Activated naive CD4-positive, alpha-beta T cell treated with anti-CD3 and anti-CD28 coated beads, Interleukin-2, amount 50 U/mL, for 72 hours (primary cell): ENCODE data around the gene TTC28. TPM values are rescaled to one million over a fixed set of nuclear protein-coding genes. Genes with fewer than 3 reads are reported as not detected.

Experiments used
- ATAC-seq, 2 donors: fragments of 150-1000 bp; cut with Tn5 transposase; 2 replicates each; pipeline ENCODE4 v1.10.0; 2021; ENCODE audit warnings: mild to moderate bottlenecking in 2 of 2, moderate library complexity in 2 of 2
- DNase-seq, 2 donors: peaks; one replicate each; pipeline ENCODE4 v3.0.0; 2021 to 2022; ENCODE audit warnings: low spot score in 2 of 2
- H3K27ac Mint-ChIP-seq, 2 donors: one replicate each; pipeline ENCODE4 v1.8.0; 2022; ENCODE audit warnings: mild to moderate bottlenecking in 2 of 2, mixed read lengths in 2 of 2
- H3K36me3 Mint-ChIP-seq, 2 donors: one replicate each; pipeline ENCODE4 v1.8.0; 2022; ENCODE audit warnings: mixed read lengths in 2 of 2
- H3K9me3 Mint-ChIP-seq, 2 donors: one replicate each; pipeline ENCODE4 v1.8.0; 2022; ENCODE audit warnings: mixed read lengths in 2 of 2
- total RNA-seq, 2 donors: library from RNA; stranded (reverse); gene quantifications; one replicate each; pipeline ENCODE4 v1.2.3, GENCODE V29; 2022

Gene TTC28
- total RNA-seq, 2 donors from 2014 or later: 0.66 to 8.5 TPM

DNA sequence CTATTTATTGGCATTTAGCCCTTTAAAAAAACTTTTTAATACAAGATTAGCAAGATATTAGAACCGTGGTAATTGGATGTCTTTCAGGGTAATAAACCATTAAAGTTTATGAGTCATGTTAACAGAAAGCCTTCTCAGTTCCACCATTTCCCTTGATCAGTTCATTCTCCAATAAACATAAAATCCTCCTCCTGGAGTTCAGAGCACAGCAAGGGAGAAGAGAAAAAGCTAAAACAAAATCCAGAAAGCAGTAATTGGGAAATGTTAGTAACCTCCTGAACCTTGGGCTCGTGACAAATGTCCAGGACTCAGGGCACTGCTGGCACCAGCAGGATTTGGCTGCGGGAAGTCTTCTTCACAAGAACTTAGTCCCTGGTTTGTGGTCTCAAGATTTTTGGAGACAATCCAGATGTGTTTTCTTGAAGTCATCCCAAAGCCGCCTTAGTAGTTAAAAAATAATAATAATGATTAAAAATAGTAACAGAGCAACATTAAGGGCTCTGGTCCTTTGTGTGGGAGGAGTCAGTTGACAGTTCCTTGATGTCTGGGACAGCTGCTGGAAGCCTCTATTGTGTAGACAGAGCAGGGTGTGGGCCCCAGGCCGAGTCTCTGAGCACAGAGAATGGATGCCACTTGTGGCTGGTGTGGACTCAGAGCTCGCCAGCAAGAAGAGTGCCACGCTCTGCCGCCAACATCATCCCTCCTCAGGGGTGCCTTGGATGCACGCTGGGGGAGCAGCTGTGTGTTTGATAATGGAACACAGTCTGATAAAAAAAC is 717.2 kb downstream of the TTC28 start:
- no peak overlapping the region for H3K27ac Mint-ChIP-seq
- no peak for DNase-seq
- H3K36me3 Mint-ChIP-seq: no peaks in the 10 kb centered on the region
- ATAC-seq: no peak
- no peaks in the 10 kb centered on the region for H3K9me3 Mint-ChIP-seq

DNA sequence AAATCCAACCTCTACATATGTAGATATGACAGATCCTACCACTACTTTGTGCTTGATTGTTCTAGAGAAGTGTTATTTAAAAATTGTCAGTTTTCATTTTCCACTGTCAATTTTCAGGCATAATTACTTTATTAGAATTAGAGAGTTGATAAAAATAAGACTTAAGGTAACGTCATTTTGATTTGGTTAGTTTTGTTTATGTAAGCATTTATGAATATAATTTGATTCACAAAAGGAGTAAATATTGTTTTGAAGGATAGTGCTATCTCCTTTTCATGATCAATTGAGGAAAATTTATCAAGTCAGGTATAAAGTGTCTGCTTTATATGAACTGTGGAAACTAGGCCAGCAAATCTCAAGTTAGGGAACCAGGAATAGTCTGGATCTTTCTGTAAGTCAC is 718.0 kb downstream of the TTC28 start:
- Mint-ChIP-seq H3K27ac (no peak overlapping the region), H3K9me3 (no peaks in the 10 kb centered on the region), H3K36me3 (no peaks in the 10 kb centered on the region)
- DNase-seq (no peak), ATAC-seq (no peak)

DNA sequence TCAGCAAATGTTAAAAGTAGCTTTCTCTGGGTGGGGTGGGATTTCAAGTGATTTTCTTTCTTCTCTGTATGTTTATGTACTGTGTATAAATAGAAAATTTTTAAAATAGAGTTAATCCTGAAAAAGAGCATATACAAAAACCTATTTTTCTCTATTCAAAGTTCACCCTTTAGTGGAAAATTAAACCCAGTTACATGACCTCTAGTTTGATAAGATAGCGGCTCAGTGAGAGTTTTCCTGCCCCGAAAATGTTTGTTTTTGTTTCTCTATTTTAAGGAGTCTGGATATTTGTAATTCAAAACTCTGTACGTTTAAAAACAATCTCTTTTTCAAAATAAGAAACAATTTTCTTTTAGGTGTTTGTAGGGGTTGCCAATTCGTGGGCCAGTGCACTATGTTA is 718.5 kb downstream of the TTC28 start:
- no peaks in the 10 kb centered on the region for H3K36me3 Mint-ChIP-seq
- H3K27ac Mint-ChIP-seq: no peak overlapping the region
- H3K9me3 Mint-ChIP-seq: no peaks in the 10 kb centered on the region
- DNase-seq: no peak
- no peak for ATAC-seq

DNA sequence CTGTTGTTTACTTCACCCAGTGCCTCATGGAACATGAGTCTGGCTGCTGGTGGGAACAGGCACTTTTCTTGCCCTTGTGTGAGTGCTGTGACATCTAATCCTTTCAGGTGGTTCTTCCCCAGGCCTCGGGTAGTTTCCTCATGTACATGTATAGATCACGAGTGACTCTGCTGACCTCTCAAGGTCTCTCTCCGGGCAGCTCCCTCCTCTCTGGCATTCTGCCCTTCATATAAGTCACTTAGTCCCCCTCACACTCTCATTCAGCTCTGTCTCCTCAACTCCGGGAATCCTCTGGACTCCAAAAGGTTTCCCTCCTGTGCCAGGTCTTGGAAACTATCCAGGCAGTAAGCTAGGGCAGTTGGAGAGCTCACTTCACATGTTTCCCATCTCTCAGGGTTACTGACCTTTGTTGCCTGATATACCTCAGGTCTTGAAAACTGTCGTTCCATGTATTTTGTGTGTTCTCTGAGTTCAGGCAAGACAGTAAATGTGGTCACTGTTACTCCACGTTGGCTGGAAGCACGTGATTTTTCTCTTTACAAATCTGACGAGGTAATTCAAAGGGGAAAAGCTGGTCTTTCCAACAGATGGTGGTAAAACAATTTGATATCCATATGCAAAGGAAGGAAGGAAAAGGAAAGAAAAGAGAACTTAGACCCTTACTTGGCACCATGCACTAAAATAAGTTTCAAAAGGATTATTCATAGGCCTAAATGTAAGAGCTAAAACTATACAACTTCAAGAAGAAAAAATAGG is 720.1 kb downstream of the TTC28 start:
- H3K9me3 Mint-ChIP-seq: no peaks in the 10 kb centered on the region
- DNase-seq: no peak
- ATAC-seq: no peak
- H3K27ac Mint-ChIP-seq: no peak overlapping the region
- no peaks in the 10 kb centered on the region for H3K36me3 Mint-ChIP-seq

DNA sequence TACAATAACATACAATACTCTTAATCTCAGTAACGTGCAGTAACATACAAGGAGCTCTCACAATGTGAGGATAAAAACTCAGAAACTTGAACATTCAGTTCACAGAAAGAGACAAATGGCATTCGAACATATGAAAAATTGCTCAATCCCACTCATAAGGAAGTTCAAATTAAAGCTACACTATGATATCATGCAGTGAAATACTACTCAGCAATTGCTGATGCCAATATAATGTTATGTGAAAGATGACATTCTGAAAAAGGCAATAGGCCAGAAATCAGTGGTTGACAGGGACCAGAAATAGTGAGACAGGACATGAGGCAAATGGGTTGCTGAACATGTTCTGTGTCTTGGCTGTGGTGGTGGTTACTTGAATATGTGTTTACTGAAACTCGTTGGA is 726.9 kb downstream of the TTC28 start:
- peaks cover 0 to under 1% of the 10 kb centered on the region in 2 donors for H3K36me3 Mint-ChIP-seq
- no peak for DNase-seq

DNA sequence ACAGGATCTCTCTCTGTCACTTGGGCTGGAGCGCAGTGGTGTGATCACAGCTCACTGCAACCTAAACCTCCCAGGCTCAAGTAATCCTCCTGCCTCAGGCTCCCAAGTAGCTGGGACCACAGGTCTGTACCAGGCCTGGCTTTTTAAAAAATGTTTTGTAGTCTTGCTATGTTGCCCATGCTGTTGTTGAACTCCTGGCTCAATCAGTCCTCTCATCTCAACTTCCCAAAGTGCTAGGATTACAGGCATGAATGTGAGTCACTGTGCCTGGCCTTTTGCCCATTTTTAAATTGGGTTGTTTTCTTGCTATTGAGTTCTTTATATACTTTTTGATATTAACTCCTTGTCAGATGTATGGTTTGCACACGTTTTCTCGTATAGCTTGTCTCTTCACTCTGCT is 727.5 kb downstream of the TTC28 start:
- no peak for DNase-seq
- H3K9me3 Mint-ChIP-seq: no peaks in the 10 kb centered on the region
- no peak overlapping the region for H3K27ac Mint-ChIP-seq
- ATAC-seq: no peak
- peaks cover 0 to 7% of the 10 kb centered on the region in 2 donors for H3K36me3 Mint-ChIP-seq

More for the DNA sequence above, 726.9 kb downstream of the TTC28 start:
- H3K27ac Mint-ChIP-seq: no peak overlapping the region
- no peak for ATAC-seq
- H3K9me3 Mint-ChIP-seq: no peaks in the 10 kb centered on the region

DNA sequence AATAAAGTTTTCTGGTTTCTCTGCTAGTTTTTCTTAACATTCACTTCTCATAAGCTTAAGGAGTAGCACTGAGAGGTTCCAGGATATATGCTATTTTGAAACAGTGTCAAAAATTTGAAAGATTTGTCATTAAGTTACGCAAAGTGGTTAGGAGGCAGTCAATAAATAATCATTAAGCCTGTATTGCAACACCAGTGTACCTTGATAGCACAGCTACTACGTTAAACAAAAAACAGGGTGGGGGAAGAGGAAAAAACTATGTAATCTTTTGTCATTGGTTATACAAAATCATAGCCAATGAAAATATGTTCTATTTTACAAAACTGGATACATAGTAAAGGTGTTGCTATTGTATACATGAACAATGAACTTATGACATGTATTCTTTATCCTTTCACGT is 730.2 kb downstream of the TTC28 start:
- peaks cover 0 to 9% of the 10 kb centered on the region in 2 donors for H3K36me3 Mint-ChIP-seq
- DNase-seq (no peak), ATAC-seq (no peak)
- no peak overlapping the region for H3K27ac Mint-ChIP-seq
- H3K9me3 Mint-ChIP-seq: no peaks in the 10 kb centered on the region

DNA sequence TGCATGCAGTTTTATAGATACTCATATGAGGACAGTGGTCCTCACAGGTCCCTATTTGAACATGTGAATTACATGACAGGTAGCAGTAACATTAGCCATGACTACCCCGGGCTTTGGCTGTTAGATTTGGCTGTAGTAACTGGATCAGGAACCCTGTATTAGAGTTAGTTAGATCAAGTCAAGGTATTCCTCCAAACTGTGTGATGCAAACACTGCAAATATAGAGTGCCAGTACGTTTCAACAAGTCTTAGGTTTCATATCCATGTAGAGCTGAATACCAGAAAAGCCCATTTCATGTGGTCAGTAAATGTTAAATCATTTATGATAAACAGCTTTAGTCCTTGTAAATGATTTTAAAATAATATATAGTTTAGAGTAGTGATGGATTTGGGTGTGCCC is 731.1 kb downstream of the TTC28 start:
- no peak overlapping the region for H3K27ac Mint-ChIP-seq
- H3K9me3 Mint-ChIP-seq: no peaks in the 10 kb centered on the region
- no peak for DNase-seq
- no peak for ATAC-seq
- peaks cover 0 to 9% of the 10 kb centered on the region in 2 donors for H3K36me3 Mint-ChIP-seq

DNA sequence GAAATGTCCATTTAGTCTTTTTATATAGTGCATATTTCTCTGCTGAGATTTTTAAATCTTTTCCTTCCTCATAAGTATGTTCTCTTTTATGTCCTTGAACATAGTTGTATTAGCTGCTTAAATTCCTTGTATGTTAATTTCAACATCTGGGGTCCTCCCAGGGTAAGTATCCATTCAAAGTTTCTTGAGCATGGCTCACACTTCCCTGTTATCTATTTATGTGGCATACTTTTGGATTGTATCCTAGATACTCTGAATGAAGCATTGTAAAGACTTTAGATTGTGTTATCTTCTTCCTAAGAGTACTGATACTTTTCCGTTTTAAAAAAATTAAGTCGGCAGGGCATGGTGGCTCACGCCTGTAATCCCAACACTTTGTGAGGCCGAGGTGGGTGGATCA is 732.2 kb downstream of the TTC28 start:
- Mint-ChIP-seq H3K27ac (peak overlapping the region in 1 of 2 donors; percentile 28), H3K9me3 (no peaks in the 10 kb centered on the region), H3K36me3 (peaks cover 0 to 9% of the 10 kb centered on the region in 2 donors)
- no peak for ATAC-seq
- no peak for DNase-seq

DNA sequence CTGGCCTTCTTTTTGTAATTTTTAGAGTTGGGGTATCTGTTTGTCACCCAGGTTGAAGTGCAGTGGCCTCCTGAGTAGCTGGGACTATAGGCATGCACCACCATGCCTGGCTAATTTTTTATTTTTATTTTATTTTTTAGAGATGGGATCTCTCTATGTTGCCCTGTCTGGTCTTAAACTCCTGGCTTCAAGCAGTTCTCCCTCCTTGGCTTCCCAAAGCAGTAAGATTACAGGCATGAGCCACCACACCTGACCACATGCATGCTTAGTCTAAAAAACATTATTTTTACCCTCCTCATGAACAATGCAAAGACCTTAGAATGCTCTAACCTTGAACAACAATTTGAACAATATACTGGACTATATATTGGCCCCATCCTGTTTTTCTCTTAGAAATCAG is 738.5 kb downstream of the TTC28 start:
- no peak overlapping the region for H3K27ac Mint-ChIP-seq
- no peaks in the 10 kb centered on the region for H3K9me3 Mint-ChIP-seq
- H3K36me3 Mint-ChIP-seq: no peaks in the 10 kb centered on the region
- DNase-seq: no peak
- ATAC-seq: no peak

DNA sequence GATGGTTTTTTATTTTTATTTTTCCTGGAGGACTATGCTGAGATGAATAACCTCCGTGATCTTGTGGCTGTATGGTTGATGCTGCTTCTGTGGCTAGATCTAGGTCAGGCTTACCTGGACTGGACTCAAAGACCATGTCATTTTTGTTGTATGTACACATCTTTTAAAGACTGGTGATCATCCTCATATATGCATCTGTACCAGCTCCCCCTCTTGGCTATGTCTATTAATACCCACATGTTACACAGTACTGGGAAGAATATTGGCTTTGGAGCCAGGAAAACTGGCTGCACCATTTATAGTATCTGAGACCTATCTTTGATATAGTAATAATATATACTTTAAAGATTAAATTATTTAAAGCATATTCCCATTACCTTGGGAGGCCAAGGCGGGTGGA is 742.2 kb downstream of the TTC28 start:
- no peak for ATAC-seq
- Mint-ChIP-seq H3K9me3 (no peaks in the 10 kb centered on the region), H3K36me3 (no peaks in the 10 kb centered on the region), H3K27ac (no peak overlapping the region)
- no peak for DNase-seq

DNA sequence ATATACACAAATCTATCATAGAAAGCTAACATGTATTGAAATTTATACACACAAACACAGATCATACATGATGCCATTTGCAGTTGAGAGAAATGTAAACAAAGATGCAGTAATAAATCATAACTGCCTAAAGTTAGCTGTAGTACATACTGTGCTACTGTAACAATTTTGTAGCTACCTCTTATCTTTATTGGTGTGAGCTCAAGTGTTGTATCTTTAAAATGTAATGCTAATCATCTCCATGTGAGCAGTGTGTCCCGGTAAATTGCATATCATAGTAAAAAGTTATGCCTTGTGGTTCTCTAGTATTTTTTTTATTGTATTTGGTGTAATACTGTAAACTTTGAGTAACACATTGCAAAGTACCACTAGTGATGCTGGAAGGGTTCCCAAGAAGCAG is 743.7 kb downstream of the TTC28 start:
- H3K36me3 Mint-ChIP-seq: no peaks in the 10 kb centered on the region
- ATAC-seq: no peak
- H3K27ac Mint-ChIP-seq: no peak overlapping the region
- H3K9me3 Mint-ChIP-seq: no peaks in the 10 kb centered on the region
- DNase-seq: no peak

DNA sequence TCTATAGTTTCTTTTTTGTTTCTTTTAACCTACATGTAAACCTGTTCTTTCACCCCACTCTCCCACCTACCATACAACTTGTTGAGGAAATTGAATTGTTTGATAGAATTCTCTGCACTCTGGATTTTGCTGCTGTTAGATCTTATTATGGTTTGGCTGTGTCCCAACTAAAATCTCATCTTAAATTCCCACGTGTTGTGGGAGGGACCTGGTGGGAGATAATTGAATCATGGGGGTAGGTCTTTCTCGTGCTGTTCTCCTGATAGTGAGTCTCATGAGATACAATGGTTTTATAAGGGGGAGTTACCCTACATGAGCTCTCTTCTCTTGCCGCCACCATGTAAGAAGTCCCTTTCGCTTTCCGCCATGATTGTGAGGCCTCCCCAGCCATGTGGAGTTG is 745.6 kb downstream of the TTC28 start:
- Mint-ChIP-seq H3K36me3 (no peaks in the 10 kb centered on the region), H3K9me3 (no peaks in the 10 kb centered on the region), H3K27ac (no peak overlapping the region)
- ATAC-seq (no peak), DNase-seq (no peak)

DNA sequence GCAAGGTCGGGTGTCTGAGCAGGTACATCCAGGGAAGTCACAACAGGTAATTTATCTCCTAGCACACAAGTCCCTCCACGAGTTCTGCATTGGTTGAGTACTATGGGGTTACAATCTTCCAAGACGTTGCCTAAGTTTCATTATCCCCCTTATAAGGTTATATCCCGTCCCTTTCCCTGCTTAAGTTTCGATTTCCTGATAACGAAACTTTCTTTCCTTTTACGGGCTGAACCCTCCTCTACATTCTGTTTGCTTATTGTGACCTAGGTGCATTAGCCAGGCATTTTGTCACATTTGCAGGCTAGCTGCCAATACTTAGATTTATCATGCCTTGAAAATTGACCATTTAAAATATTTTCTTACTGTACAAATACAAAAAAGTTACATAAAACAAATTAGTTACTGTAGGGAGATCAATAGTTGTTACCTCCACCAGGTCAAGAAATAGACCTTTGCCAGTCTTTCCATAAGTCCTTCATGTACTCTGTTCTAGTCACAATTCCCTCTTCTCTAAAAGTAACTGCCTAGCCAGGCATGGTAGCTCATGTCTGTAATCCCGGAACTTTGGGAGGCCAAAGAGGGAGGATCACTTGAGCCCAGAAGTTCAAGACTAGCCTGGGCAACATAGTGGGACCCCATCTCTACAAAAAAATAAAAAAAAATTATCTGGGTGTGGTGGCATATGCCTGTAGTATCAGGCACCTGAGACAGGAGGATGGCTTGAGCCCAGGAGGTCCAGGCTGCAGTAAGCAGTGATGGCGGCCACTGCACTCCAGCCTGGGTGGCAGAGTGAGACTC is 746.3 kb downstream of the TTC28 start:
- ATAC-seq: no peak
- H3K27ac Mint-ChIP-seq: no peak overlapping the region
- no peak for DNase-seq
- no peaks in the 10 kb centered on the region for H3K36me3 Mint-ChIP-seq
- H3K9me3 Mint-ChIP-seq: no peaks in the 10 kb centered on the region

DNA sequence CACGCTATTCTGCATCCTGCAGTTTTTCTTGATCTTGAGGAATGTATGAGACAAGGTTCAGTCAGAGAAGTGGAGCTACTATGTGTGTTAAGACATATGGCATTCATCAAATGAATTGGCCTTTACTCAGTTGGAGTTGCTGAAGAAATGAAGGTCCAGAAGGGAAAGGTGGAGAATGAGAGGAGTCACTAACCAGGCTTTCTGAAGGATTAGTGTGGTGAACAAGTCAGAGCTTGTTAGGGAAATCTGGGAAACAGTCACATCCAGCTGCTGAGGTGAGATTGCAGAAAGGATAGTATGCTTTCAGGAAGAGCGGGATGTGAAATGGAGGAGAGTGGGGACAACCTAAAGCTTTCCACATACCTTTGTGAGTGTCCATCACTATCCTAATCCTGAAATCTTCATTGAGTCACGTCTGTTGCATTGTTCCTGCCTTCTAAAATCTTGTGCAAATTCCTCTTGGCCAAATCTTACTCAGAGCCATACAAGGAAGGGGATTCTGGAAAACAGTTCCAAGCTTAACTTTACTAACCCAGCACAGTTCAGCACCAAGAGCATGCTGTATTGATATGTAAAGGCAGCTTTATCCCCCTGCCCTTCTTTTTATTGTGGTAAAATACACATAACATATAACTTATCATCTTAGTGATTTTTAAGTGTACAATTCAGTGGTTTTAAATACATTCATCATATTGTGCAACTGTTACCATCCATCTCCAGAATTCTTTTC is 749.1 kb downstream of the TTC28 start:
- DNase-seq: no peak

More for the DNA sequence above, 749.1 kb downstream of the TTC28 start:
- no peak for ATAC-seq
- Mint-ChIP-seq H3K27ac (no peak overlapping the region), H3K9me3 (no peaks in the 10 kb centered on the region), H3K36me3 (no peaks in the 10 kb centered on the region)
